ENCODE data around the gene HSPG2.

DNA sequence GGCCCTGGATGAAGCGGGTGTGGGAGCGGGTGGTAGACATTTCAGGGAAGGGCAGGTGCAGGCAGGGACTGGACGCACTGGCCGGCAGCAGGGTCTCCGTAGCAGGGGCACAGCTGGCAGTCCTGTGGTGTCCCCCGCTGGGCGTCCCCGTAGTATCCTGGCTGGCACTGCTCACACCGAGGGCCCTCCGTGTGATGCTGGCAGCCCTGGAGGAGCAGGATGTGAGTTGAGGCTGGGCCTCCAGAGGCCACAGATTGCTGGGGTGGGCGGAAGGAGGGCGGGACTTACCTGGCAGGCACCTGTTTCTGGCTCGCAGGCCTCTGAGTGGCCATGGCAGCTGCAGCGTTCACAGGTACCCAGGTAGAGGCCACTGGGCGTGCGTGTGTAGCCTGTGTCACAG is 62.8 kb downstream of the HSPG2 start:
- TF ChIP-seq, protein P1, sequence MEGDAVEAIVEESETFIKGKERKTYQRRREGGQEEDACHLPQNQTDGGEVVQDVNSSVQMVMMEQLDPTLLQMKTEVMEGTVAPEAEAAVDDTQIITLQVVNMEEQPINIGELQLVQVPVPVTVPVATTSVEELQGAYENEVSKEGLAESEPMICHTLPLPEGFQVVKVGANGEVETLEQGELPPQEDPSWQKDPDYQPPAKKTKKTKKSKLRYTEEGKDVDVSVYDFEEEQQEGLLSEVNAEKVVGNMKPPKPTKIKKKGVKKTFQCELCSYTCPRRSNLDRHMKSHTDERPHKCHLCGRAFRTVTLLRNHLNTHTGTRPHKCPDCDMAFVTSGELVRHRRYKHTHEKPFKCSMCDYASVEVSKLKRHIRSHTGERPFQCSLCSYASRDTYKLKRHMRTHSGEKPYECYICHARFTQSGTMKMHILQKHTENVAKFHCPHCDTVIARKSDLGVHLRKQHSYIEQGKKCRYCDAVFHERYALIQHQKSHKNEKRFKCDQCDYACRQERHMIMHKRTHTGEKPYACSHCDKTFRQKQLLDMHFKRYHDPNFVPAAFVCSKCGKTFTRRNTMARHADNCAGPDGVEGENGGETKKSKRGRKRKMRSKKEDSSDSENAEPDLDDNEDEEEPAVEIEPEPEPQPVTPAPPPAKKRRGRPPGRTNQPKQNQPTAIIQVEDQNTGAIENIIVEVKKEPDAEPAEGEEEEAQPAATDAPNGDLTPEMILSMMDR (IDR thresholded peaks at IDR 0.05), result no peak
- no peak for TF ChIP-seq ZFX (IDR thresholded peaks at IDR 0.05; ENCODE audit: borderline replicate concordance)

Data from 22Rv1 (cell line).